WTC11 (cell line): ENCODE measurements around the gene NFATC3. TPM values are rescaled to one million over a fixed set of nuclear protein-coding genes. Genes with fewer than 3 reads are reported as not detected.

Source experiments
- ATAC-seq: fragments of 200-7000 bp; cut with Tn5 transposase; 2 replicates; pipeline ENCODE4 v1.10.0; 2021; ENCODE audit warnings: mild to moderate bottlenecking, moderate library complexity
- CTCF ChIA-PET: fragments of 300-600 bp; sonication (Branson Sonifier 250); formaldehyde crosslinking; loops from one replicate; lab custom pipeline; 2021; ENCODE audit warnings: antibody characterized with exemption; lab: Charles Lee
- POLR2A ChIA-PET: fragments of 350-600 bp; sonication (Branson Sonifier 250); formaldehyde crosslinking; loops from one replicate; lab custom pipeline; 2021; ENCODE audit warnings: antibody characterized with exemption; lab: Charles Lee
- DNase-seq: peaks from one replicate; pipeline ENCODE4 v3.0.0; 2021; ENCODE audit warnings: low spot score
- H3K27ac Mint-ChIP-seq: 2 replicates; pipeline ENCODE4 v1.8.0; 2021; ENCODE audit warnings: mixed read lengths
- H3K27me3 Mint-ChIP-seq: 2 replicates; pipeline ENCODE4 v1.8.0; 2021; ENCODE audit warnings: low read depth, mild to moderate bottlenecking, moderate library complexity, mixed read lengths
- H3K36me3 Mint-ChIP-seq: 2 replicates; pipeline ENCODE4 v1.8.0; 2021; ENCODE audit warnings: mixed read lengths
- H3K4me1 Mint-ChIP-seq: 2 replicates; pipeline ENCODE4 v1.8.0; 2022; ENCODE audit warnings: mixed read lengths
- H3K4me3 Mint-ChIP-seq: 2 replicates; pipeline ENCODE4 v1.8.0; 2021; ENCODE audit warnings: mild to moderate bottlenecking, moderate library complexity, mixed read lengths
- H3K9me3 Mint-ChIP-seq: 2 replicates; pipeline ENCODE4 v1.8.0; 2021; ENCODE audit warnings: mixed read lengths
- AFF4 ChIP-seq: sonication (generic); formaldehyde crosslinking; IDR thresholded peaks from 2 replicates; pipeline ENCODE4 v1.8.1; 2023; ENCODE audit warnings: mild to moderate bottlenecking, missing genetic modification reagents, borderline replicate concordance
- ARID4B ChIP-seq: sonication (generic); formaldehyde crosslinking; IDR thresholded peaks from 2 replicates; pipeline ENCODE4 v1.8.0; 2023; ENCODE audit warnings: missing genetic modification reagents, mild to moderate bottlenecking, borderline replicate concordance
- CBFB ChIP-seq: sonication (generic); formaldehyde crosslinking; IDR thresholded peaks from 2 replicates; pipeline ENCODE4 v1.8.1; 2022; ENCODE audit warnings: mild to moderate bottlenecking, low read depth, missing genetic modification reagents
- CTCF ChIP-seq: fragments of 200-600 bp; IDR thresholded peaks from 2 replicates; pipeline ENCODE4 v1.8.0; 2022; ENCODE audit warnings: antibody characterized with exemption
- E2F5 ChIP-seq: sonication (generic); formaldehyde crosslinking; IDR thresholded peaks from 2 replicates; pipeline ENCODE4 v1.8.1; 2022; ENCODE audit warnings: mild to moderate bottlenecking, moderate library complexity, missing genetic modification reagents
- ELF4 ChIP-seq: sonication (generic); formaldehyde crosslinking; IDR thresholded peaks from 2 replicates; pipeline ENCODE4 v1.8.1; 2022; ENCODE audit warnings: low read depth, mild to moderate bottlenecking, moderate library complexity, missing genetic modification reagents
- ESRRA ChIP-seq: sonication (generic); formaldehyde crosslinking; IDR thresholded peaks from 2 replicates; pipeline ENCODE4 v1.8.1; 2022; ENCODE audit warnings: mild to moderate bottlenecking, missing genetic modification reagents, borderline replicate concordance
- GABPB1 ChIP-seq: sonication (generic); formaldehyde crosslinking; IDR thresholded peaks from 2 replicates; pipeline ENCODE4 v1.8.1; 2023; ENCODE audit warnings: mild to moderate bottlenecking, missing genetic modification reagents
- GTF2I ChIP-seq: fragments of 250-450 bp; sonication (Bioruptor Pico); conservative IDR thresholded peaks from 2 replicates; pipeline ENCODE4 v1.4.0; 2021; ENCODE audit warnings: mild to moderate bottlenecking
- HMGA2 ChIP-seq: fragments of 250-450 bp; sonication (Bioruptor Pico); IDR thresholded peaks from 2 replicates; pipeline ENCODE4 v1.4.0; 2021; ENCODE audit warnings: mild to moderate bottlenecking, moderate library complexity
- MXD4 ChIP-seq: fragments of 250-450 bp; sonication (Bioruptor Pico); IDR thresholded peaks from 2 replicates; pipeline ENCODE4 v1.8.0; 2021; ENCODE audit warnings: mild to moderate bottlenecking, moderate library complexity, borderline replicate concordance
- NFYB ChIP-seq: sonication (generic); formaldehyde crosslinking; conservative IDR thresholded peaks from 2 replicates; pipeline ENCODE4 v1.8.0; 2022; ENCODE audit warnings: low read depth, missing genetic modification reagents
- SMAD4 ChIP-seq: sonication (generic); formaldehyde crosslinking; IDR thresholded peaks from 2 replicates; pipeline ENCODE4 v1.8.0; 2022; ENCODE audit warnings: mild to moderate bottlenecking, missing genetic modification reagents
- USF1 ChIP-seq: sonication (generic); formaldehyde crosslinking; IDR thresholded peaks from 2 replicates; pipeline ENCODE4 v1.8.0; 2022; ENCODE audit warnings: mild to moderate bottlenecking, missing genetic modification reagents
- ZMAT4 ChIP-seq: fragments of 250-450 bp; sonication (Bioruptor Pico); IDR thresholded peaks from 2 replicates; pipeline ENCODE4 v1.9.0; 2021; ENCODE audit warnings: mild to moderate bottlenecking
- ZNF396 ChIP-seq: fragments of 250-450 bp; sonication (Bioruptor Pico); IDR thresholded peaks from 2 replicates; pipeline ENCODE4 v1.8.0; 2021; ENCODE audit warnings: mild to moderate bottlenecking, moderate library complexity, borderline replicate concordance
- ZNF423 ChIP-seq: fragments of 250-450 bp; sonication (Bioruptor Pico); IDR thresholded peaks from 2 replicates; pipeline ENCODE4 v2.1.2; 2022; ENCODE audit warnings: mild to moderate bottlenecking, moderate library complexity
- total RNA-seq: library from RNA; stranded (reverse); gene quantifications from 3 replicates; pipeline ENCODE4 v1.2.3, GENCODE V29; 2021

NFATC3 gene
- total RNA-seq, 1 experiment from 2014 or later = 34.6 TPM

- POLR2A ChIA-PET = interaction anchor here (0.5 kb wide), 1 partner anchor 151 kb away, joined by 3 read pairs; no protein-coding TSS in a partner anchor
- H3K27me3 Mint-ChIP-seq = no peaks in the 10 kb centered on the region
Measured at GRCh38 chr16:68066763-68067162, 18.4 kb upstream of the NFATC3 start.

GRCh38 chr16:68068926-68069325, 16.2 kb upstream of the NFATC3 start:
- no peak for ATAC-seq
- H3K4me3 Mint-ChIP-seq = no peak overlapping the region
- DNase-seq = no peak
- peaks cover 26% of the 10 kb centered on the region for H3K36me3 Mint-ChIP-seq
- no peaks in the 10 kb centered on the region for H3K27me3 Mint-ChIP-seq
- H3K9me3 Mint-ChIP-seq = no peaks in the 10 kb centered on the region
- CTCF ChIA-PET = interaction anchor here (0.6 to 0.9 kb wide), 2 partner anchors 15 to 252 kb away, joined by 3 to 7 read pairs; no protein-coding TSS in a partner anchor
- TF ChIP-seq AFF4 (CRISPR knock-in tag) (no peak), USF1 (CRISPR knock-in tag) (no peak), ESRRA (CRISPR knock-in tag) (no peak), SMAD4 (no peak), ELF4 (CRISPR knock-in tag) (no peak), ARID4B (CRISPR knock-in tag) (no peak), ZNF423 (CRISPR knock-in tag) (no peak), MXD4 (CRISPR knock-in tag) (no peak), GABPB1 (CRISPR knock-in tag) (no peak), HMGA2 (no peak), E2F5 (no peak), GTF2I (CRISPR knock-in tag) (no peak), ZMAT4 (CRISPR knock-in tag) (no peak)
- POLR2A ChIA-PET = no interaction called here
- no peak overlapping the region for H3K27ac Mint-ChIP-seq
- H3K4me1 Mint-ChIP-seq = no peaks in the 10 kb centered on the region

More at GRCh38 chr16:68066763-68067162, 18.4 kb upstream of the NFATC3 start:
- Mint-ChIP-seq H3K36me3 (peaks cover 17% of the 10 kb centered on the region), H3K4me1 (no peaks in the 10 kb centered on the region), H3K9me3 (no peaks in the 10 kb centered on the region), H3K27ac (no peak overlapping the region), H3K4me3 (no peak overlapping the region)
- ATAC-seq (no peak), DNase-seq (no peak)
- CTCF ChIA-PET = interaction anchor here (1.0 kb wide), 1 partner anchor 17 kb away, joined by 3 read pairs; no protein-coding TSS in a partner anchor
- TF ChIP-seq CTCF (no peak), ZNF396 (CRISPR knock-in tag) (no peak), CBFB (CRISPR knock-in tag) (no peak), NFYB (no peak)
